ENCODE data around the gene CD300LF. TPM values are rescaled to one million over a fixed set of nuclear protein-coding genes. Genes with fewer than 3 reads are reported as not detected.

Gene CD300LF
- total and polyA plus RNA-seq, 10 of the 15 experiments (the other 5 are each of a cell fraction or from before 2014, with no cell fraction given): 0.15 TPM; not detected in 9

- WGBS (ENCODE audit: insufficient coverage, insufficient replicate concordance, low lambda C conversion rate, missing lambda C conversion rate): 17% methylated on average over 3 of the region's 3 CpGs
- Histone ChIP-seq H3K27me3 (replicated peaks in 1 of 2; ENCODE audit: control insufficient read depth in 2 of 2, insufficient read depth in 2 of 2, low read length in 1 of 2) (no peaks in the 10 kb centered on the region), H3K9me3 (replicated peaks; ENCODE audit: control insufficient read depth, insufficient read depth, low read length) (no peaks in the 10 kb centered on the region; the same call in 2 of the 3 replicates), H3K9ac (ENCODE audit: control insufficient read depth, insufficient read depth, low read length) (no peak overlapping the region), H3K79me2 (ENCODE audit: control insufficient read depth, insufficient read depth, low read length) (no peaks in the 10 kb centered on the region), H2AFZ (ENCODE audit: control insufficient read depth, low read depth, low read length) (no peak overlapping the region), H3K4me3 (no peak overlapping the region), H3K4me1 (ENCODE audit: control insufficient read depth, insufficient read depth, low read length) (peaks cover 11% of the 10 kb centered on the region), H3K36me3 (ENCODE audit: control insufficient read depth in 2 of 2, insufficient read depth in 2 of 2, low read length in 1 of 2) (no peaks in the 10 kb centered on the region), H4K20me1 (ENCODE audit: control insufficient read depth, insufficient read depth) (no peaks in the 10 kb centered on the region), H3K27ac (ENCODE audit: control insufficient read depth, insufficient read depth) (no peak overlapping the region), H3K4me2 (ENCODE audit: control insufficient read depth, insufficient read depth) (no peak overlapping the region)
- BruUV-seq (replicated peaks): no TSS peak
- TF ChIP-seq KLF5 (IDR thresholded peaks at IDR 0.05; ENCODE audit: partially characterized antibody): no peak
- ChIA-PET POLR2A (no interaction called here), RAD21 (ENCODE audit: unreplicated experiment) (no interaction called here), CTCF (interaction anchor here (1.4 kb wide), 1 partner anchor 72 kb away, joined by 3 read pairs; no protein-coding TSS in a partner anchor), SMC1A (ENCODE audit: uncharacterized antibody, unreplicated experiment) (no interaction called here)
- in situ Hi-C loops (cut with MboI): no loop called here
- intact Hi-C loops (cut with micrococcal nuclease; ENCODE audit: unreplicated experiment): no loop called here
- FAIRE-seq (no peak), ATAC-seq (no peak), DNase-seq (ENCODE audit: low read depth, low spot score) (no peak)
Observed at GRCh38 chr17:74728702-74729075, 16.0 kb upstream of the CD300LF start.

- 54% methylated on average over 3 of the region's 3 CpGs for WGBS (ENCODE audit: insufficient coverage, insufficient replicate concordance, low lambda C conversion rate, missing lambda C conversion rate)
- Histone ChIP-seq H3K79me2 (ENCODE audit: control insufficient read depth, insufficient read depth, low read length) (no peaks in the 10 kb centered on the region), H3K4me3 (no peak overlapping the region), H3K27ac (ENCODE audit: control insufficient read depth, insufficient read depth) (no peak overlapping the region), H3K9me3 (replicated peaks; ENCODE audit: control insufficient read depth, insufficient read depth, low read length) (no peaks in the 10 kb centered on the region; the same call in 2 of the 3 replicates), H3K4me1 (ENCODE audit: control insufficient read depth, insufficient read depth, low read length) (peaks cover 11% of the 10 kb centered on the region), H3K4me2 (ENCODE audit: control insufficient read depth, insufficient read depth) (no peak overlapping the region), H3K36me3 (ENCODE audit: control insufficient read depth in 2 of 2, insufficient read depth in 2 of 2, low read length in 1 of 2) (no peaks in the 10 kb centered on the region), H3K9ac (ENCODE audit: control insufficient read depth, insufficient read depth, low read length) (no peak overlapping the region), H2AFZ (ENCODE audit: control insufficient read depth, low read depth, low read length) (no peak overlapping the region), H4K20me1 (ENCODE audit: control insufficient read depth, insufficient read depth) (no peaks in the 10 kb centered on the region), H3K27me3 (replicated peaks in 1 of 2; ENCODE audit: control insufficient read depth in 2 of 2, insufficient read depth in 2 of 2, low read length in 1 of 2) (no peaks in the 10 kb centered on the region)
- no peak for DNase-seq (ENCODE audit: low read depth, low spot score)
- intact Hi-C loops (cut with micrococcal nuclease; ENCODE audit: unreplicated experiment) (no loop called here), in situ Hi-C loops (cut with MboI) (no loop called here)
- RAD21 ChIA-PET (ENCODE audit: unreplicated experiment): no interaction called here
- FAIRE-seq: no peak
- SMC1A ChIA-PET (ENCODE audit: uncharacterized antibody, unreplicated experiment): no interaction called here
- BruUV-seq (replicated peaks): no TSS peak
- POLR2A ChIA-PET: no interaction called here
- CTCF ChIA-PET: no interaction called here
- TF ChIP-seq KLF5 (IDR thresholded peaks at IDR 0.05; ENCODE audit: partially characterized antibody) (no peak), NR2C2 (IDR thresholded peaks at IDR 0.05; ENCODE audit: borderline replicate concordance, control insufficient read depth, insufficient read length, low read depth) (no peak), ATF2 (IDR thresholded peaks at IDR 0.05; ENCODE audit: low read length) (no peak), SPI1 (IDR thresholded peaks at IDR 0.05; ENCODE audit: borderline replicate concordance, insufficient read depth, low read depth, low read length) (no peak), YY1 (IDR thresholded peaks at IDR 0.05; ENCODE audit: low read depth, low read length) (no peak), MYC (IDR thresholded peaks at IDR 0.05; ENCODE audit: insufficient read depth, insufficient read length, insufficient replicate concordance, low read length, severe bottlenecking) (no peak), RAD21 (IDR thresholded peaks at IDR 0.05; ENCODE audit: insufficient read depth, low read depth, low read length) (no peak), EGR1 (IDR thresholded peaks at IDR 0.05; ENCODE audit: borderline replicate concordance in 1 of 2, low read depth in 2 of 2, low read length in 2 of 2) (no peak)
- ATAC-seq: no peak
Observed at GRCh38 chr17:74728033-74728701, 15.4 kb upstream of the CD300LF start.
